GM19238 (cell line): Measurements from ENCODE around the gene PSMB4.
"Not testable (repeated sequence)": the region's sequence is repeated elsewhere in the genome, so short reads cannot be mapped to it uniquely, and the experiment has no call there.

ENCODE experiments used
- DNase-seq: peaks from one replicate; pipeline ENCODE4 v3.0.0; 2011; ENCODE audit warnings: low spot score; ENCODE audit not compliant: insufficient read length

PSMB4 gene

DNA sequence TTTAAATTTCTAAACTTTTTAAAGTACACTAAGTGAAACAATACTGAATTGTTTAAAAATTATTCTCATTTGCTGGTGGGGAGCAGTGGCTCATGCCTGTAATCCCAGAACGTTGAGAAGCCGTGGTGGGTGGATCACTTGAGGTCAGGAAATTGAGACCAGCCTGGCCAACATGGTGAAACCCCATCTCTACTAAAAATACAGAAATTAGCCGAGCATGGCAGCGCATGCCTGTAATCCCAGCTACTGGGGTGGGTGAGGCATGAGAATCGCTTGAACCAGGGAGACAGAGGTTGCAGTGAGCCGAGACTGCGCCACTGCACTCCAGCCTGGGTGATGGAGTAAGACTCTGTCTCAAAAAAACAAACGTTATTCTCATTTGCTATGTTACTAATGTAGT lies 38.0 kb downstream of the PSMB4 start:
- not testable (repeated sequence) for DNase-seq

DNA sequence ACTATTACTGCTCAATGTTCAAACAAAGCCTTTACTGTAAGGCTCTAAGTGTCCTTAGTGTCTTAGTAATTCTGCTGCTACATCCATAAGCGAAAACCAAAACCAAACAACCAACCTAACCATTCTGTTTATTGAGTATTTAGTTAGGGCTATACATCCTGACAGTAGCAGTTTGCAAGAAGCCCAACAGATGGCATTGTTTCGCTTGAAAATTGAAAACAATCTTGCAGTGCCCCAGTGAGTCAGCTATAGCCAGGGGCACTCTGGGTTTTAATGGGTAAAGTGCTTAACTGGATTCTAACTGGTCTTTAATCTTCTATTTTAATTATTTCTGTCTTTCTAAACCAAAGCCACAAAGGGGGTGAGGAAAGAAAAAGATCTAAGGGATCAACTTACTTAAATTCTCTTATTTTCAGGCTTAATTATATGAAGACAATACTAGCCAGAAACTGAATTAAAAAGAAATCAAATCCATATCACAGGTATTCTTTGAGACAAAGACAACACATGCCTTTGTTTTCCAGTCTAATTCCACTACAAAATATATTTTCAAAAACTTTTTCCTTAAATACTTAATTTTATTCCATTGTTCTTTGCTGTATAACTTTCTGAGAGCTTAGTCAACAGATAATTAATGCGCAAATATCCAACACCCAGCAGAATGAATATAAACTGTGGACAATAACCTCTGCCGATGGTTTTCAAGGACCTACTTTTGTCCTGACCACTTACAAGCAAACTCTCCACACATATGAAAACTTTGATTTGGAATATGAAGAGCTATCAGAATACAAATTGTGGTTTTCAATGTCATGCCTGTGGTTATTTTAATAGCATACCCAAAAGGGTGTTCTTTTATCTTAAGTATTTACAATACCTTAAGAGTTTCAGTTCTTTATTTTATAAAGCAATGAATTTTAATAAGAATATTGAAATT lies 44.7 kb downstream of the PSMB4 start:
- peak; percentile 46 for DNase-seq

DNA sequence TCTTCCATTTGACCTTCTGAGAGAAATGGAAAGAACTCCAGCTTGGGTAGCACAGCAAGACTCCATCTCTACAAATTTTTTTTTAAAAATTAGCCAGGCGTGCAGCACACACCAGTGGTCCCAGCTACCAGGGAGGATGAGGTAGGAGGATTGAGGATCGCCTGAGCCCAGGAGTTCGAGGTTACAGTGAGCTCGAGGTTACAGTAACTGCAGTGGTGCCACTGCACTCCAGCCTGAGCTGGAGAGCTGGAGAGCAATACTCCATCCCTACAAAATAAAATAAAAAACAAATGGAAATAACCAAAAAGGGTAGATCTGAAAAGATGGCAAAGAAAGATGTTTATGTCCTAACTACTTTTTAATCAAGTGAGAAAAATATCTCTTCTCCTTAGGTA lies 45.4 kb downstream of the PSMB4 start:
- DNase-seq, result no peak

DNA sequence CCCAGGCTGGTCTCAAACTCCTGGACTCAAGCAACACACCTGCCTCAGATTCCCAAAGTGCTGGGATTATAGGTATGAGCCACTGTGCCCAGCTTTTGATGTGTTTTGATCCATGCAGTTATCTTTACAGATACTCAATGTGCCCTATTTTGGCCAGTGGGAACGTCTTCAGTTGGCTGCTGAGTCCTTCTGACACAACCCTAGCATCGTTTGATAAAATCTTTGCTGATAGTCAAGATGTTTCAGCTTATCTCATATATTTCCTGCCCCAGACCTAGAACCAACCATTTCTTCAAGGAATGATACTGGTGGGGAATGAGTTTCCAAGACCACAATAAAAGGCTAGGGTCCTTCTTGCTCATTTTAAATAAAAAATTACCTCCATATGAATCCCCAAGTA lies 48.3 kb downstream of the PSMB4 start:
- no peak for DNase-seq
